WERI-Rb-1 (cell line): ENCODE measurements around the gene ZNF385C.

Source experiments
- DNase-seq: peaks from one replicate; pipeline ENCODE4 v3.0.0-alpha.2; 2020
- H3K27ac ChIP-seq: fragments of 250-450 bp; sonication (Bioruptor Pico); 2 replicates; pipeline ENCODE4 v1.5.1; 2020; ENCODE audit warnings: mild to moderate bottlenecking, moderate library complexity
- H3K27me3 ChIP-seq: fragments of 250-450 bp; sonication (Bioruptor Pico); 2 replicates; pipeline ENCODE4 v1.5.1; 2021; ENCODE audit warnings: mild to moderate bottlenecking, low read depth, moderate library complexity; ENCODE audit not compliant: insufficient read depth, severe bottlenecking
- H3K36me3 ChIP-seq: fragments of 250-450 bp; sonication (Bioruptor Pico); 2 replicates; pipeline ENCODE4 v1.5.1; 2020; ENCODE audit warnings: mild to moderate bottlenecking, moderate library complexity
- H3K4me3 ChIP-seq: 2 replicates; pipeline ENCODE4 v1.5.1; 2011; ENCODE audit warnings: low read depth, mild to moderate bottlenecking, control low read depth, low read length
- H3K9me3 ChIP-seq: fragments of 250-450 bp; sonication (Bioruptor Pico); 2 replicates; pipeline ENCODE4 v1.5.1; 2021; ENCODE audit warnings: mild to moderate bottlenecking, moderate library complexity; ENCODE audit not compliant: severe bottlenecking
- CTCF ChIP-seq: IDR thresholded peaks from 2 replicates; pipeline ENCODE4 v1.5.1; 2011; ENCODE audit warnings: low read depth, mild to moderate bottlenecking, control low read depth, inconsistent platforms, low read length

Gene ZNF385C

DNA sequence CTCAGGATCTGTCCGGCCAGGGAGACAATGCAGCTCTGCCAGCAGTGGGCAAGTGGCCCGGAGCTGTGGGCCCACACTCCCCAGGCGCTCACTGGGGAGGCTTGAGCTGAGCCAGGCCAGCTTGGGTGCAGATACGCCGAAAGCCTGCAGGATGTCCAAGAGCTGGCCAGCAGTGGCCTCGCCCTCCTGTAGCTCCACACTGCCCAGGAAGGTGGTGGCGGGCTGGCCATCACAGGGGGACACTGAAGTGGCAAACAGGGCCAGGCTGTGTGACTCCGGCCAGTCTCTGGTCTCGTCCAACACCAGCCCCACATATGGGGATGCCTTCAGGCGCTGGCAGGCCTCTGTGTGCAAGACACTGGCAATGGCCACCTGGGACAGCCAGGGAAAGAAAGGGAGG is 57.5 kb downstream of the ZNF385C start:
- TF ChIP-seq CTCF = no peak
- Histone ChIP-seq H3K9me3 (no peaks in the 10 kb centered on the region), H3K4me3 (no peak overlapping the region), H3K27me3 (no peaks in the 10 kb centered on the region), H3K36me3 (no peaks in the 10 kb centered on the region; the same call in 1 of the 2 replicates), H3K27ac (no peak overlapping the region)
- DNase-seq = no peak

GRCh38 chr17:42039794-42040763 is 58.2 kb downstream of the ZNF385C start:
- Histone ChIP-seq H3K27me3 (no peaks in the 10 kb centered on the region), H3K4me3 (no peak overlapping the region), H3K27ac (no peak overlapping the region), H3K36me3 (no peaks in the 10 kb centered on the region; the same call in 1 of the 2 replicates), H3K9me3 (no peaks in the 10 kb centered on the region)
- DNase-seq = no peak
- TF ChIP-seq CTCF = no peak

DNA sequence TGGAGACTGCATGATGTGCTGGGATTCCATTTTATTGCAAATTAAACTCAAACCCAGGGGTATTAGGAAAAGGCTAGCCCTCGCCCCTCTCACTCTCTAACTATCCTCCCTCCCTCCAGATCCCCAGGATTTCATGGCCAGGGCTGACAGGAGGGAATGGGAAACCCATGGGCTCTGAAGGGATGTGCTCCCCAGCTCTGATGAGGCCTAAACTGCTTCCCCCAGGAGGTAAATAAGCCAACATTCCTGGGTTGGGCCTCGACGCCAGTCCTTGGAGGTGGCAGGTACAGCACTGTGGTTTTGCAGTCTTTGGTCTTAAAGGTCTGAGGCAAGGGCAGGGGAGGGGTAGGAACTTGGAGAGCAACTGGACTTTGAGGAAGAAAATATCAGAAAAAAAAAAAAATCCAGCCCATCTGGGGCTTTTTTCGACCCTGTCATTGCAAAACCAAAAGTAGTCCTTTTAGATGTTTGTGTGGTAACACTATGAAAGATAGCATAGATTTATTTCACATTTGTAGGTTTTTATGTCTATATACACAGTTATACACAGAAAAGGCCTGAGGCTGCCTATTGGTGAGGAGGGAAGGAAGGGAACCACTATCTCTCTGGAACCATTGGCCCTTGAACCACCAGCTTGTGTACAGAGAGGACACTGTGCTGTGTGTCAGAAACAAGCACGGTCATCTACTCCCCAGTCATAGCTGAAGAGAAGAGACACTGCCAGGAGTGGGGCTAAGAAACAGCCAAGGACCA is 59.9 kb downstream of the ZNF385C start:
- H3K4me3 ChIP-seq = no peak overlapping the region
- TF ChIP-seq CTCF = no peak
- DNase-seq = no peak
- H3K9me3 ChIP-seq = no peaks in the 10 kb centered on the region
- H3K36me3 ChIP-seq = no peaks in the 10 kb centered on the region; the same call in 1 of the 2 replicates
- H3K27ac ChIP-seq = no peak overlapping the region
- H3K27me3 ChIP-seq = no peaks in the 10 kb centered on the region

GRCh38 chr17:42034059-42034458 is 64.2 kb downstream of the ZNF385C start:
- Histone ChIP-seq H3K36me3 (no peaks in the 10 kb centered on the region), H3K9me3 (no peaks in the 10 kb centered on the region), H3K27me3 (no peaks in the 10 kb centered on the region), H3K4me3 (no peak overlapping the region), H3K27ac (no peak overlapping the region)
- TF ChIP-seq CTCF = no peak
- peak; percentile 55 for DNase-seq

GRCh38 chr17:42031584-42031983 is 66.7 kb downstream of the ZNF385C start:
- Histone ChIP-seq H3K36me3 (no peaks in the 10 kb centered on the region), H3K27me3 (no peaks in the 10 kb centered on the region), H3K4me3 (no peak overlapping the region), H3K27ac (no peak overlapping the region), H3K9me3 (no peaks in the 10 kb centered on the region)
- TF ChIP-seq CTCF = no peak
- no peak for DNase-seq
